GM21786 (cell line): ENCODE results near the gene PPP2R1B.
"Not testable (repeated sequence)": the region's sequence is repeated elsewhere in the genome, so short reads cannot be mapped to it uniquely, and the experiment has no call there.

ENCODE experiments used
- ATAC-seq: cut with Tn5 transposase; IDR thresholded peaks from one replicate; pipeline ENCODE4 v1.9.1; 2021; ENCODE audit not compliant: unreplicated experiment

The PPP2R1B gene

GRCh38 chr11:111784311-111784710, 18.1 kb upstream of the PPP2R1B start:
- ATAC-seq: not testable (repeated sequence)

GRCh38 chr11:111782109-111782741, 16.0 kb upstream of the PPP2R1B start:
- ATAC-seq: no peak

- ATAC-seq: no peak
These were observed 12.9 kb upstream of the PPP2R1B start for GRCh38 chr11:111779118-111779517.

DNA sequence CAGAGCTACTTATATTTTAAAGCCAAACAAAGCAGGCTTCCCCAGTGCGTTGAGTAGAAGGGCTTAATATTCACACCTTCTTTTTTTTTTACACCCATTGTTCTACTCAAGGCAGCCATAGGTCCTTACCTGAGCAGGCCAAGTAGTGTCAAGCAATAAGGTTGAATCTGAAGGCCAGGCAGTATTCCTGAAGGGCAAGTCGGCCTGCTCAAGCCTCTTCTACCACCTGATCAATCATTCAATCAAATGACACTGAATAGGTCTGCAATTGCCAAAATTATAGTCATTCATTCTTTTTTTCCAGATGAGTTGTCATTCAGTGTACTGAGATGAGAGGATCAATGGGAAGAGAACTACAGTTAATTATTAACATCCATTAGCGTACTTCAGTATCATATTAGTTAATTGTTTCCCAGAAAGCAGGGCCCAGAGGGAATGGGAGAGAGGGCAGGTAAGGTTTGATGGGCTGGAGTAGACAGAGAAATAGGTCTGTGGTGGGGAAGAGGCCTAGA, 11.9 kb upstream of the PPP2R1B start:
- ATAC-seq: no peak

DNA sequence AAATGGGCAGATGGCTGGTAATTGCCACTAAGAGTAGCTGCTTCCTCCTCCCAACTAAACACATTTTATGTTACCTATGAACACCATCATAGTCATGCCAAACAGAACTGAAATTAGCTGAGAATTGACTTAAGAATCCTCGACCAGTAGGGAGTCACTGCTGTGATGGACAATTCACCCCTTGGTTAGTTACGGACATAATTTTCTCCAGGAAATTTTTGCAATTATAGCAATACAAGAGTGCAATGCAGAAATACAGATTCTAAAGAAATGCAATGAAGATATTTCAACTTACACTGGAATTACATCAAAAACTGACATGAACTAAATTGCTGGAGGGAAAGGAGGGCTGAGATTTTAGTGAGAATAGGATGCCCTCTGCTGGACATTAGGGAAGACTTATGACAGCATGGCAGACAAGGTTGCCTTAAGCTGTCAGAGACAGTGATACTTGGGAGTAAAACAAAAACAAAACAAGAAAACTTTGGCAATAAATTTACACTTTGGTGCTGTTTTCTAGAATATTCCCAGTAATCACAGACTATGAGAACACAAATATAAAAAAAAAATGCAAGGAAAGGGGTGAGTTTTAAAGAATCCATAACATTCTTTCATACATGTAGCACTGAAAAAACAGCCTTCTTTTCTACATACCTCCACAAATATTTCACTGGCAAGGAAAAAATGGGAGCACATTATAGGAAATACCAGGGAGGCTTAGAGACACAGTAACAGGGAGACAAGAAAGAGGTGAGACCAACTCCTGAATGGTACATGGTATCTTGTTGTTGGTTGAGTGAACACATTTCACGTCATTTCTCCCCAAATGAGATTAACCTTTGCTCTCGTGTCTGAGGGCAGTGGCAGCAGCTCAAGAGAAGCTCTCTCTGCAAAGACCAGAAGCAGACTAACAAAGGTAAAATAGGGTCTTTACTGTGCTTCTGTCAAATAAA, 11.2 kb upstream of the PPP2R1B start:
- ATAC-seq: peak; percentile 42

DNA sequence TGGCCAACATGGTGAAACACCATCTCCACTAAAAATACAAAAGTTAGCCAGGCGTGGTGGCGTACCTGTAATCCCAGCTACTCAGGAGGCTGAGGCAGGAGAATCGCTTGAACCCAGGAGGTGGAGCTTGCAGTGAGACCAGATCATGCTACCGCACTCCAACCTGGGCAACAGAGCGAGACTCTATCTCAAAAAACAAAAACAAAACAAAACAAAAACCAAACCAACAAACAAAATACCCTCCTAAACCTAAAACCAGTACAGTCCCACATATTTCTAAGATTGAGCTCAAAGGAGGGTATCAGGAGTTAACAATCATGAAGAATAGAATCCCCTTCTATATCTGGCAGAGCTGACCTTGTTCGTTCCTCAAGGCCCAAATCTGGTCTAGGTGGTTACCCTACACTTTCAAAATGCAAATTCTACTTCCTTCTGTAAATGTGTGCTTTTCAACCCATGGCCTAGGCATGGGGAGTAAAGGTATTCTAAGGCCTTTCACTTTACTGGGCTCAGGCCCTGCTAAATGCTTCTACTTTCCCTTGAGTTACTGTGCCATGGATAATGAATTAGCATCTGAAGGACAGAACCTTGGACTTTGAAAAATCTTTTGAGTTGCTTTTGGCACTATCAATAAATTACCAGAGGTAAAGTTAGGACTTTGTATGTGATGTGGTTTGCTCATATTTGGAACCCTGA, 10.4 kb upstream of the PPP2R1B start:
- peak; percentile 97 for ATAC-seq

GRCh38 chr11:111774955-111775710, 8.9 kb upstream of the PPP2R1B start:
- ATAC-seq: no peak

- ATAC-seq: no peak
These were observed 6.3 kb upstream of the PPP2R1B start for GRCh38 chr11:111772535-111772934.

DNA sequence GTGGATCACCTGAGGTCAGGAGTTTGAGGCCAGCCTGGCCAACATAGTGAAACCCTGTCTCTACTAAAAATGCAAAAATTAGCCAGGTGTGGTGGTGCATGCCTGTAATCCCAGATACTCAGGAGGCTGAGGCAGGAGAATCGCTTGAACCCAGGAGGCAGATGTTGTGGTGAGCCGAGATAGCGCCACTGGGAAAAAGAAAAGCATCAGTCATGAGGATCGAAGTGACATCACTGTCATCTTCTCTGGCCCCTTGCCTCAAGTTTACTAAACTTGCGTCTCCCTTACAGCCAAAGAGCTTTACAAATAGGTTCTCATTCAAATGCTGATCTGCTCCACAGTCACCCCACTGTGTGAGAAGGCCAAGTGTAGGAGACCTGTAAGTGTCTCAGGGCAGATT, 5.0 kb upstream of the PPP2R1B start:
- ATAC-seq: not testable (repeated sequence)

GRCh38 chr11:111770581-111771134, 4.5 kb upstream of the PPP2R1B start:
- no peak for ATAC-seq

- no peak for ATAC-seq
These were observed 599 bp upstream of the PPP2R1B start for GRCh38 chr11:111766834-111767142.

- peak; percentile 44 for ATAC-seq
These were observed 737 bp downstream of the PPP2R1B start for GRCh38 chr11:111765320-111765983.

GRCh38 chr11:111764621-111765020, 1.6 kb downstream of the PPP2R1B start:
- ATAC-seq: no peak

DNA sequence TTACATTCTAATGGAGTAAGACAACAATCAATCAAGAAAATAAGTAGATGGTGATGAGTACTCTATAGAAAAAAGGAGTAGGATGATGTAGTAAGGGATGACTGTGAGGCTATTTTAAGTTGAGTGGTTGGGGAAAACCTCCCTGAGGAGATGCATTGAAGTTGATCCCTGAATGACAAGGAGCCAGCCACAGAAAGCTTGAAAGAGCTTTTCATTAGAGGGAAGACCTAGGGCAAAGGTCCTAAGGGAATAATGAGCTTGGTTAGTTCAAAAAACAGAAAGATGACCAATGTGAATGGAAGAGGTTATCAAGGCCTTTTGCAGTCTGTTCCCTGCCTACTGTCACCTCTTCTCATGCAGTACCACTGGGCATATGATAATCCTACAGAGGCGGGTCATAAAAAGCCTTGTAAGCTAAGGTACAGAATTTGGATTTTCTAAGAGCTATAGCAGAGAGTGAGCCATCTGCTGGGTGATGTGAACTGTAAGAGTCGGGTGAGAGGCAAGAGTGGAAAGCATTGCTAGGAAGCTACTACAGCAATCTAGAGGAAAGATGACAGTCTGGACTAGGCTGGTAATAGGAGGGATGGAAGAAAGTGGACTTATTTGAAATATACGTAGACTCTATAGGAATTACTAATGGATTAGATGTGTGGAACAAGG, 3.1 kb downstream of the PPP2R1B start:
- ATAC-seq: no peak

GRCh38 chr11:111762526-111762925, 3.7 kb downstream of the PPP2R1B start:
- no peak for ATAC-seq

DNA sequence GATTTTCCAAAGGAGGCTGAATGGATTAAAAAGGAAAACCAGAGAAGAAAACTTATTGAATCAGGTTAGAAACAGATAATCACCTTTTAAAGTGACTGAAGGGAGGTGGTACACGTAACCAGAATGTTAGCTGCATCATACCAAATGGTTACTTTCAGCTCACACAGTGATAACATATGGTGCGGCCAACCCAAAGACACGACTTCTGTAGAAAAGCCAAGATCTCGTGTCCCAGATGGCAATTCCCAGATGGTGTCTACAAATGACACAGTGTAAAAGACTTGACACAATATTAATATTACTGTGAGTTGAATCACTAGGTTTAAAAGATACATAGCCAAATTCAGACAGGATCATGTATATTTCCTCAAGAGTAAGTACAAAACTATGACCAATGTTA, 5.2 kb downstream of the PPP2R1B start:
- no peak for ATAC-seq

DNA sequence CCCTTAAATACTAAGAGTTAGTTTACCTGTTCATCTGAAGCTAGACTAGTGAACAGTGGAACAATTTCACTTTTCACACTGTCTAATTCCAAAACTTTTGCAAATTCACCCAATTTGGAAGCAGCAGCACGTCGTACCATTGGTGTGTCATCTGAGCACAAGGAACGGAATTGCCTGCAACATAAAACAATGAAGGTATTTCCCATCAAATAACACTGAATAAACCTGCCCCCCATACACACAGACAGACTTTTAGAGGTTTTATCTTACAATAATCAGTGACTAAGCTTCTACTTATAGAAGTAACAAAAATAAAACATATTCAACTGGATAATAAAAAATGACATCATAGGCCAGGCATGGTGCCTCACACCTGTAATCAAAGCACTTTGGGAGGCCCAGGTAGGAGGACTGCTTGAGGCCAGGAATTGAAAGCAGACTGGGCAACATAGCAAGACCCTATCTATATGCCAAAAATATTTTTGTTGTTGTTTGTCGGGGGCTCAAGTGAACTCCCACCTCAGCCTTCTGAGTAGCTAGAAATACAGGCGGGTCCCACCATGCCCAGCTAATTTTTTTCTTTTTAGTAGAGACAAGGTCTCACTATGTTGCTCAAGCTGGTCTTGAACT, 6.3 kb downstream of the PPP2R1B start:
- ATAC-seq: no peak

DNA sequence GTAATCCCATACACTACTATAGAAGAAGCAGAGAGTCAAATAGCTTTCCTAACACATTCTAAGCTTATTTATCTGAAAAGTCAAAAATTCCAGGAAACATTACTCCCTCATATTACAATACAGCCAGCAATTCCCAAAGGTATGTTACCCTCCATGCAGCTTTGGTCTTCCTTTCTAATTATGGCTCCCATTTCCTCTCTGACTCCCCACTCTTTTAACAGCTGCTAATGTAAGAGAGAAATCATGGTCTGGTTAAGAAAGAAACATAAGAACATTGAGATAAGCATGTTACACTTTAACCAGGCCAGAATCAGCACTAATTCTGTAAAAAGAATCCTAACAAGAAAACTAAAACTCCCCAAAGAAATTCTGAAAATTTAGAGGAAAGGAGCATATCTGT, 6.8 kb downstream of the PPP2R1B start:
- no peak for ATAC-seq

DNA sequence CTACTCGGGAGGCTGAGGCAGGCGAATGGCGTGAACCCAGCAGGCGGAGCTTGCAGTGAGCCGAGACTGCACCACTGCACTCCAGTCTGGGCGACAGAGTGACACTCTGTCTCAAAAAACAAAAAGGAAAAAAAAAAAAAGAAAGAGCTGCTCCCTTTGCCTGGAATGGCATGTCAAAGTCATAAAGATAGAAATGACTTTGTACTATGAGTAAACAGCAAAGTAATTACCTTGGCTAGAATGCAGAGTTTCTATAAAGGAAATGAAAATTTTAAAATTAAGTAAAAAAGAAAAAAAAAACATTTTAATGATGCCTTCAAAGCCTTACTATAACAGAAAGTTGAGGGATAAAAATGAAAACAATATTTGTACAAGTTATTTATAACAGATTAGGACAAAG, 10.1 kb downstream of the PPP2R1B start:
- ATAC-seq: no peak
